PC-9 (cell line): ENCODE results near the gene AFAP1L1. TPM values are rescaled to one million over a fixed set of nuclear protein-coding genes. Genes with fewer than 3 reads are reported as not detected.

ENCODE experiments used
- BruUV-seq: library from RNA; stranded (reverse); fragments of 400-500 nt; replicated peaks from 2 replicates; lab custom pipeline; 2021; lab: Mats Ljungman, UMichigan
- CTCF ChIA-PET: fragments of 300-600 bp; sonication (Branson Sonifier 250); formaldehyde crosslinking; loops from one replicate; lab custom pipeline; 2022; ENCODE audit warnings: antibody characterized with exemption; lab: Charles Lee
- POLR2A ChIA-PET: fragments of 300-600 bp; sonication (Branson Sonifier 250); formaldehyde crosslinking; loops from one replicate; lab custom pipeline; 2022; ENCODE audit warnings: antibody characterized with exemption; ENCODE audit not compliant: unreplicated experiment; lab: Charles Lee
- DNase-seq, 2 experiments: peaks; one replicate each; pipeline versions ENCODE4 v3.0.0 to v3.0.0-alpha.2; 2015 to 2022; ENCODE audit warnings: mixed read lengths in 1 of 2
- H2AFZ ChIP-seq: fragments of 200-600 bp; sonication (generic); 2 replicates; pipeline ENCODE4 v1.8.1; 2017; ENCODE audit warnings: antibody characterized with exemption
- H3F3A ChIP-seq: fragments of 200-600 bp; sonication (generic); 2 replicates; pipeline ENCODE4 v1.8.1; 2017; ENCODE audit warnings: antibody characterized with exemption, mild to moderate bottlenecking, low read depth; ENCODE audit not compliant: insufficient read depth
- H3K27ac ChIP-seq: fragments of 200-600 bp; sonication (generic); 2 replicates; pipeline ENCODE4 v1.6.1; 2016; ENCODE audit warnings: mixed run types
- H3K27me3 ChIP-seq: fragments of 200-600 bp; sonication (generic); 2 replicates; pipeline ENCODE4 v1.6.1; 2016; ENCODE audit warnings: low read depth, mixed run types; ENCODE audit not compliant: insufficient read depth
- H3K36me3 ChIP-seq: fragments of 200-600 bp; sonication (generic); 2 replicates; pipeline ENCODE4 v1.6.1; 2016; ENCODE audit warnings: low read depth, mixed run types
- H3K4me1 ChIP-seq: fragments of 200-600 bp; sonication (generic); replicated peaks from 2 replicates; pipeline ENCODE4 v1.6.1; 2016; ENCODE audit warnings: mixed run types; ENCODE audit not compliant: insufficient read depth
- H3K4me2 ChIP-seq: fragments of 200-600 bp; sonication (generic); 2 replicates; pipeline ENCODE4 v1.6.1; 2017; ENCODE audit warnings: mixed run types
- H3K4me3 ChIP-seq: fragments of 200-600 bp; sonication (generic); 2 replicates; pipeline ENCODE4 v1.6.1; 2016; ENCODE audit warnings: mixed run types
- H3K79me2 ChIP-seq: fragments of 200-600 bp; sonication (generic); 2 replicates; pipeline ENCODE4 v1.6.1; 2017; ENCODE audit warnings: low read depth, mixed run types
- H3K9me2 ChIP-seq: fragments of 200-600 bp; sonication (generic); 2 replicates; pipeline ENCODE4 v1.8.1; 2017; ENCODE audit warnings: mild to moderate bottlenecking; ENCODE audit not compliant: insufficient read depth
- H3K9me3 ChIP-seq: fragments of 200-600 bp; sonication (generic); 2 replicates; pipeline ENCODE4 v1.8.1; 2016; ENCODE audit warnings: low read depth; ENCODE audit not compliant: insufficient read depth
- H4K20me1 ChIP-seq: fragments of 200-600 bp; sonication (generic); 2 replicates; pipeline ENCODE4 v1.8.1; 2017; ENCODE audit not compliant: insufficient read depth
- EZH2 ChIP-seq: fragments of 200-600 bp; sonication (generic); IDR thresholded peaks from 2 replicates; pipeline ENCODE4 v1.8.0; 2017; ENCODE audit warnings: antibody characterized with exemption, low read depth
- intact Hi-C: fragments of 100-400 bp; cut with micrococcal nuclease; formaldehyde crosslinking; loops from one replicate; pipeline ENCODE4 v1.10.0; 2022; ENCODE audit not compliant: unreplicated experiment
- total RNA-seq: library from RNA; stranded (reverse); gene quantifications from 2 replicates; pipeline ENCODE4 v1.2.3, GENCODE V29; 2021
- TF ChIP-seq, protein P1 (sequence below): fragments of 200-600 bp; sonication (generic); conservative IDR thresholded peaks from 2 replicates; pipeline ENCODE4 v1.6.1; 2017; ENCODE audit warnings: mixed run types, antibody characterized with exemption, mild to moderate bottlenecking, moderate library complexity

The AFAP1L1 gene
- total RNA-seq, 1 experiment from 2014 or later, result 9.6 TPM

DNA sequence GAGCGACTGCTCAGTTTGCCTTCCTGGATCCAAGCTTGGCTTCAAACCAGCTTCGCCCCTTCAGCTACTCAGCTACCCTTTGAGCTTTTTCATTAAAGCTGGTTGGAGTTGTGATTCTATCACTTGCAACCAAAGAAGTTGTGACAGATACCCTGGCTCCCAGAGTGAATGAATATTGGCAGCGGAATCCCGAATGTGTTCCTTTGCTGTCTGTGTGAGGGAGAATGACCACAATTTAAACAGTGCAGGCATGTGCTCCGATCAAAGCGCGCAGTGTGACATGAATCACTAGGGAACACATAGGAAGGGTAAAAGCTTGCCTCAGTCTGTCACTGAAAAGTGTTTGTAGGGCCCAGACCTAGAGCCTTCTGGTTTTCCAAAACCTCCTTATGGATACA is 6.6 kb upstream of the AFAP1L1 start:
- Histone ChIP-seq H3K27ac (no peak overlapping the region), H3K36me3 (no peaks in the 10 kb centered on the region), H3K27me3 (no peaks in the 10 kb centered on the region), H3K79me2 (no peaks in the 10 kb centered on the region), H3K4me3 (no peak overlapping the region), H3K4me2 (no peak overlapping the region), H3K4me1 (no peaks in the 10 kb centered on the region), H4K20me1 (no peaks in the 10 kb centered on the region), H2AFZ (no peak overlapping the region), H3K9me3 (no peaks in the 10 kb centered on the region), H3F3A (no peaks in the 10 kb centered on the region; the same call in 1 of the 2 replicates), H3K9me2 (no peaks in the 10 kb centered on the region; the same call in 1 of the 2 replicates)
- intact Hi-C loops, result loop anchor here (2.0 to 10.0 kb wide), 7 partner anchors 124 to 1310 kb away; partner anchors contain the start of gene ABLIM3
- TF ChIP-seq, protein P1, sequence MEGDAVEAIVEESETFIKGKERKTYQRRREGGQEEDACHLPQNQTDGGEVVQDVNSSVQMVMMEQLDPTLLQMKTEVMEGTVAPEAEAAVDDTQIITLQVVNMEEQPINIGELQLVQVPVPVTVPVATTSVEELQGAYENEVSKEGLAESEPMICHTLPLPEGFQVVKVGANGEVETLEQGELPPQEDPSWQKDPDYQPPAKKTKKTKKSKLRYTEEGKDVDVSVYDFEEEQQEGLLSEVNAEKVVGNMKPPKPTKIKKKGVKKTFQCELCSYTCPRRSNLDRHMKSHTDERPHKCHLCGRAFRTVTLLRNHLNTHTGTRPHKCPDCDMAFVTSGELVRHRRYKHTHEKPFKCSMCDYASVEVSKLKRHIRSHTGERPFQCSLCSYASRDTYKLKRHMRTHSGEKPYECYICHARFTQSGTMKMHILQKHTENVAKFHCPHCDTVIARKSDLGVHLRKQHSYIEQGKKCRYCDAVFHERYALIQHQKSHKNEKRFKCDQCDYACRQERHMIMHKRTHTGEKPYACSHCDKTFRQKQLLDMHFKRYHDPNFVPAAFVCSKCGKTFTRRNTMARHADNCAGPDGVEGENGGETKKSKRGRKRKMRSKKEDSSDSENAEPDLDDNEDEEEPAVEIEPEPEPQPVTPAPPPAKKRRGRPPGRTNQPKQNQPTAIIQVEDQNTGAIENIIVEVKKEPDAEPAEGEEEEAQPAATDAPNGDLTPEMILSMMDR, result no peak
- TF ChIP-seq EZH2, result no peak
- POLR2A ChIA-PET, result interaction anchor here (0.7 kb wide), 1 partner anchor 230 kb away, joined by 3 read pairs; no protein-coding TSS in a partner anchor
- DNase-seq, result no peak
- no TSS peak for BruUV-seq
- CTCF ChIA-PET, result interaction anchor here (0.7 to 1.7 kb wide), 9 partner anchors 103 to 534 kb away, joined by 3 to 14 read pairs (median 4); no protein-coding TSS in a partner anchor

DNA sequence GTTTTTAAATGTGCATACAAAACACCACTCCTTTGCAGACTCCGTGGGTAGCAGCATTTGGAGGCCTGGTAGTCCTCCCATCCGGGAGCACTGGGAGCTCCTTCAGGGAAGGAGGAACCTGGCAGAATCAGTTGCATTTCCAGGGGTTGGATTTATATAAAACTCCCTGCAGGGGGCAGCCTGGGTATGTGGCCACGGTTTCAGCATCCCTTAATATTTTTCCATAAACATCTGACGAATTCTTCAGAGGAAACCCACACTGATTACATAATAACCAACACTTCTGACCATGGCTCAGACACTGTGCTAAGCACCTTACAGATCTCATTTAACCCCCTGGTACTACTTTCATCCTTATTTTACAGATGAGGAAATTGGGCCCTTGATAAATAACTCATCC is 6.1 kb upstream of the AFAP1L1 start:
- peak in 1 of 2 experiments; percentile 44 for DNase-seq
- Histone ChIP-seq H3K9me2 (no peaks in the 10 kb centered on the region), H2AFZ (no peak overlapping the region), H3K27ac (no peak overlapping the region), H3F3A (no peaks in the 10 kb centered on the region; the same call in none of the 2 replicates), H3K4me2 (no peak overlapping the region), H3K27me3 (no peaks in the 10 kb centered on the region), H3K9me3 (no peaks in the 10 kb centered on the region), H4K20me1 (no peaks in the 10 kb centered on the region), H3K79me2 (no peaks in the 10 kb centered on the region), H3K4me3 (no peak overlapping the region), H3K4me1 (peaks cover 2% of the 10 kb centered on the region), H3K36me3 (no peaks in the 10 kb centered on the region)
- ChIA-PET CTCF (interaction anchor here (0.6 to 1.7 kb wide), 9 partner anchors 102 to 535 kb away, joined by 3 to 14 read pairs (median 4); no protein-coding TSS in a partner anchor), POLR2A (no interaction called here)
- TF ChIP-seq, protein P1, result peak; percentile 43
- TF ChIP-seq EZH2, result no peak
- intact Hi-C loops, result loop anchor here (2.0 to 10.0 kb wide), 7 partner anchors 125 to 1311 kb away; partner anchors contain the start of gene ABLIM3
- BruUV-seq, result no TSS peak

GRCh38 chr5:149267241-149267973 is 4.3 kb upstream of the AFAP1L1 start:
- no peaks in the 10 kb centered on the region for H3K9me2 ChIP-seq
- TF ChIP-seq EZH2, result no peak
- TF ChIP-seq, protein P1, result no peak
- peaks cover 4% of the 10 kb centered on the region for H3F3A ChIP-seq
- no TSS peak for BruUV-seq
- no peak overlapping the region for H3K4me3 ChIP-seq
- no peak overlapping the region for H2AFZ ChIP-seq
- CTCF ChIA-PET, result interaction anchor here (0.5 to 0.9 kb wide), 4 partner anchors 142 to 536 kb away, joined by 3 to 13 read pairs (median 4); no protein-coding TSS in a partner anchor
- POLR2A ChIA-PET, result interaction anchor here (0.7 kb wide), 1 partner anchor 7 kb away, joined by 3 read pairs; no protein-coding TSS in a partner anchor
- no peaks in the 10 kb centered on the region for H3K27me3 ChIP-seq
- H3K27ac ChIP-seq, result no peak overlapping the region
- H3K9me3 ChIP-seq, result no peaks in the 10 kb centered on the region
- peaks cover 8% of the 10 kb centered on the region for H3K4me1 ChIP-seq
- no peaks in the 10 kb centered on the region for H4K20me1 ChIP-seq
- intact Hi-C loops, result loop anchor here (5.0 to 10.0 kb wide), 4 partner anchors 355 to 1313 kb away; no protein-coding TSS in a partner anchor
- no peak for DNase-seq
- no peak overlapping the region for H3K4me2 ChIP-seq
- no peaks in the 10 kb centered on the region for H3K79me2 ChIP-seq
- no peaks in the 10 kb centered on the region for H3K36me3 ChIP-seq
